Brain microvascular endothelial cell (primary cell): ENCODE measurements around the gene ZBTB18.

ENCODE experiments used
- DNase-seq: peaks from one replicate; pipeline ENCODE4 v3.0.0-alpha.2; 2020
- H3K27ac ChIP-seq: fragments of 250-450 bp; sonication (Bioruptor Pico); 2 replicates; pipeline ENCODE4 v1.5.1; 2020; ENCODE audit warnings: mild to moderate bottlenecking, moderate library complexity
- H3K27me3 ChIP-seq: fragments of 250-450 bp; sonication (Bioruptor Pico); replicated peaks from 2 replicates; pipeline ENCODE4 v1.5.1; 2020; ENCODE audit warnings: mild to moderate bottlenecking
- H3K36me3 ChIP-seq: fragments of 250-450 bp; sonication (Bioruptor Pico); replicated peaks from 2 replicates; pipeline ENCODE4 v1.5.1; 2020; ENCODE audit warnings: mild to moderate bottlenecking
- H3K4me3 ChIP-seq: 2 replicates; pipeline ENCODE4 v1.5.1; 2011; ENCODE audit warnings: low read depth, mild to moderate bottlenecking, control low read depth, low read length, moderate library complexity
- in situ Hi-C: cut with HindIII; loops from 2 replicates; pipeline ENCODE4 v1.10.0; 2017; ENCODE audit warnings: low sequenced_read_pairs, low pct_ligation_motif_present
- TF ChIP-seq, protein P1 (sequence below): IDR thresholded peaks from 2 replicates; pipeline ENCODE4 v1.5.1; 2011; ENCODE audit warnings: low read depth, mild to moderate bottlenecking, moderate library complexity, low read length, control low read depth, inconsistent platforms; ENCODE audit errors: missing control alignments

The ZBTB18 gene

DNA sequence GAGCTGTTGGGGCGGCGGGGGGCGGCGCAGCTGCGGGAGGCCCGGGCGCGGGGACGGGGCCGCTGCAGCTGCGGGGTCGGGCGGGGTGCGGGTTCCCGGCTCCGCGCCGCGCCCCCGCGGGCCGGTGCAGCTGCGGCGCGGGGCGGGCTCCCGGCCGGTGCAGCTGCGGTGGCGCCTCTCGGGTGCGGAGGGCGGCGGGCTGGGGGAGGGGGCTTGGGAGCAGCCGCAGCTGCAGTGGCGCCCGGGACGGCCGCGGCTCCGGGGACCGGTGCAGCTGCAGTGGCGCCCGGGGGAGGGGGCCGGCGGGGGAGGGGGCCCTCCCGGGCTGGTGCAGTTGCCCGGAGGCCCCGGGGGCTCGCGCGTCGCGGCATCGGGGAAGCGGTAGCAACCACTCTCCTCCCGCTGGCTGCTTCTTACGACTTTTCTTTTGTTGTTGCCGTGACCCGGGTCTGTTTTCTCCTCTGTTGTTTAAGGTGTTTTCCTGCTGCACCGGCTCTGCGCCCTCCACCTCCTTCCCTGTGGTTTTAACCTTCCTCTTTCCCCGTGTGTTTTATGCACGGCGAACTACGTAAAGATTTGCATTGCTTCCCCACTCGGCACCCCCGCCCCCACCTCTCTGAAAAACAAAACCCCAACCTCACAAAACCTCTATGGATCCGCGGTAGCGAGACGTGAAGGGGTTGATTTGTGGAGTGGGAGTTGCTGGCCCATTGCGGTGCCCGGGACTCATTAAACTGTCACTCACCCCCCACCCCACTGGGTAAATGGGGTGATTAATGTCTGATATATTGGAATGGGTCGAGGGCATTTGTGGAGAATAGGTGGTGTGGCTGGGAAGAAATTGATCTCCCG lies 1.7 kb upstream of the ZBTB18 start:
- Histone ChIP-seq H3K27me3 (no peaks in the 10 kb centered on the region), H3K27ac (no peak overlapping the region), H3K36me3 (peaks cover 6% of the 10 kb centered on the region), H3K4me3 (peak overlapping the region; percentile 70)
- TF ChIP-seq, protein P1, sequence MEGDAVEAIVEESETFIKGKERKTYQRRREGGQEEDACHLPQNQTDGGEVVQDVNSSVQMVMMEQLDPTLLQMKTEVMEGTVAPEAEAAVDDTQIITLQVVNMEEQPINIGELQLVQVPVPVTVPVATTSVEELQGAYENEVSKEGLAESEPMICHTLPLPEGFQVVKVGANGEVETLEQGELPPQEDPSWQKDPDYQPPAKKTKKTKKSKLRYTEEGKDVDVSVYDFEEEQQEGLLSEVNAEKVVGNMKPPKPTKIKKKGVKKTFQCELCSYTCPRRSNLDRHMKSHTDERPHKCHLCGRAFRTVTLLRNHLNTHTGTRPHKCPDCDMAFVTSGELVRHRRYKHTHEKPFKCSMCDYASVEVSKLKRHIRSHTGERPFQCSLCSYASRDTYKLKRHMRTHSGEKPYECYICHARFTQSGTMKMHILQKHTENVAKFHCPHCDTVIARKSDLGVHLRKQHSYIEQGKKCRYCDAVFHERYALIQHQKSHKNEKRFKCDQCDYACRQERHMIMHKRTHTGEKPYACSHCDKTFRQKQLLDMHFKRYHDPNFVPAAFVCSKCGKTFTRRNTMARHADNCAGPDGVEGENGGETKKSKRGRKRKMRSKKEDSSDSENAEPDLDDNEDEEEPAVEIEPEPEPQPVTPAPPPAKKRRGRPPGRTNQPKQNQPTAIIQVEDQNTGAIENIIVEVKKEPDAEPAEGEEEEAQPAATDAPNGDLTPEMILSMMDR = no peak
- in situ Hi-C loops = no loop called here
- no peak for DNase-seq

DNA sequence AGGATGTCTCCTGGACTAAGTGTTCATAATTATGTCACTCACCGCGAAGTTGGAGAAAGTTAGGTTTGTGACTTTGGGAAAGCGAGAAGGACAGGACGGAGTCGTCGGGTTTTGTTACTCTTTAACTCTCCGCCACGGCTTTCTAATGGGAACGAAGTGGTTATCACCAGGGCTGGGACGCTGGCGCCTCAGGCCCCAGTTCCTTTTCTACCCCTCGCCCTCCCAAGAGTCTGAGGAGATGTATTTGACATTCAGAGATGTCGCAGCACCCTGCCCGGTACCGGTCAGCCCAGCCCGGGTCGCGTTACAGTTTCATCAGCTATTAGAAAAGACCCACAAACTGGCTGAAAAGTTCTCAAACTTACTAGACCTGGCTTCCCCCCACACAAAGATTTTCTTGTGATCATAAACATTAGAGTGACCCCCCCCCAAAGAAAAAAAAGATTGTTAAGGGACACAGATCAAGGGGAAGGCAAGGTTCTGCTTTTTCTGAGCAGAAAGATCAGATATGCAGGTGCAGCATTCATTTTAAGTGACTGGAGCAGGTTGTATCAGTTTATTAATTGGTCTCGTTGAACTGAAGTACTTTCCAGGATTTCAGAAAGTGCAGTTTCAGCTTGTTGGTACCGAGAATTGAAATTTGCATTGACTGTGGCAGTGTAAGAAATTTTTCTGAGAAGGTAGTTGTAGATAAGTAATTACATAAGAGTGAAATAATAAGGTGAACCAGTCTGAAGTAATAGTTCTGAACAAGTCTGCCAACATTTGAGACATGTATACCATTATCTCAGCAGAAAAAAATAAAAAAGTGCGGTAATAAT lies 859 bp upstream of the ZBTB18 start:
- Histone ChIP-seq H3K27me3 (no peaks in the 10 kb centered on the region), H3K36me3 (peaks cover 13% of the 10 kb centered on the region), H3K27ac (no peak overlapping the region), H3K4me3 (peak overlapping the region; percentile 70)
- in situ Hi-C loops = no loop called here
- DNase-seq = no peak
- TF ChIP-seq, protein P1 = no peak

DNA sequence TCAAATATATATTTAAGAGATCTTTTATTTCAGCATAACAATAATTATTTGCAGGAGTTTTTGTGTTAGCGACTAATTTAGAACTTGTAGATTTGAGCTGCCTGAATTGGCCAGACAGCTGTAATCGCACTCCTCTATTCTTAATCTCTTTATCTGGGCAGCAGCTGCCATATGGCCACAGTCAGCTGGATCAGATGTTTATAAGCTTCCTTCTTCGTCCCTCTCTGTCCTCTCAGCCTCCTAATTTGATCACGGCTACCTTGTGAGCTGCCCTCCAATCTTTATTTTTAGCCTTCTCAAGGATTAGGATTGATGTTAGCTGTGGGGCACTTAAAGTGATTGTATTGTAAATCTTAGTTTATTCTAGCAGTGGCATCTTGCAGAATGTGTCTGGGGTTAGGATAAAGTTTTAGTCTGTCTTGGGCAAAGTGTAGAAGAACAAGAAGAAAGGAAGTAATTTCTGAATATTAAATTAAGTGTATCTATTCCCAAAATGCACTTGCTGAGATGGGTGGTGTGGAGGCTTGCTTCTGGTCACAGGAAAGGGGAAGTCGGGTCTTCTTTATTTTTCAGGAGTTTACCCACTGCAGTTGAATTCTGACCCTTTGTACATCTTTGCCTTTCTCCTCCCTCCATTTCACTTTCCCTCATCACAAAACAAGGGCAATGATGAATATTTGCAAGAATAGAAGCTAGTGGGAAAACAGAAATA lies 1.1 kb downstream of the ZBTB18 start:
- no peak overlapping the region for H3K27ac ChIP-seq
- in situ Hi-C loops = no loop called here

DNA sequence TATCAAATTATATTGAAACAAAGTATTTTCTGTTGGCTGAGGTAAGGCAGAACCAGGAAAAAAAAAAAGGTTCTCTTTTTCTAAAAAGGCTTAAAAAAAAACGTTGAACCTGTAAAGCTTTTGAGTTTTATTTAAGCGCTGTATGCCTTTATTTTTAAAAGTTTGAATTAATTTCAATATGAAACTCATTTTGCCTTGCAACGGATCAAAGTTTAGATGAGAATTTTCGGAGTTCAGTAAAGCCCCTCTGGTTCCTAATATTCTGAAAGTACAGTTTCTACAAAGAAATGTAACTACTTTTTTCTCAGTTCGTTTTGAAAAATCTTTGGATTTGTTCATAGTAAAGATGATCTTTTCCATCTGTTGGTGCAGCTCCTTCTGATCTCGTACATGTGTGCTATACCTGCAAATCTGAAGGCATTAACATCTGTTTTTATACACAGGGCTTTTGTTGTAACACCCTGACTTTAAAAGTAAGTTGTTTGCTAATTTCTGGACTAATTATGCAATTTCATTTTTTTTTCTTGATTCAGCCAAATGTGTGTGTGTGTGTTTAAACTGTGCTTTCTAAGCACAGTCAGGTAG lies 1.7 kb downstream of the ZBTB18 start:
- no peak for DNase-seq
- TF ChIP-seq, protein P1 = no peak
- Histone ChIP-seq H3K27ac (no peak overlapping the region), H3K36me3 (peaks cover 13% of the 10 kb centered on the region), H3K27me3 (no peaks in the 10 kb centered on the region), H3K4me3 (no peak overlapping the region)
- in situ Hi-C loops = no loop called here

More for the DNA sequence above, 1.1 kb downstream of the ZBTB18 start:
- TF ChIP-seq, protein P1 = no peak
- Histone ChIP-seq H3K27me3 (no peaks in the 10 kb centered on the region), H3K4me3 (no peak overlapping the region), H3K36me3 (peaks cover 13% of the 10 kb centered on the region)
- no peak for DNase-seq

DNA sequence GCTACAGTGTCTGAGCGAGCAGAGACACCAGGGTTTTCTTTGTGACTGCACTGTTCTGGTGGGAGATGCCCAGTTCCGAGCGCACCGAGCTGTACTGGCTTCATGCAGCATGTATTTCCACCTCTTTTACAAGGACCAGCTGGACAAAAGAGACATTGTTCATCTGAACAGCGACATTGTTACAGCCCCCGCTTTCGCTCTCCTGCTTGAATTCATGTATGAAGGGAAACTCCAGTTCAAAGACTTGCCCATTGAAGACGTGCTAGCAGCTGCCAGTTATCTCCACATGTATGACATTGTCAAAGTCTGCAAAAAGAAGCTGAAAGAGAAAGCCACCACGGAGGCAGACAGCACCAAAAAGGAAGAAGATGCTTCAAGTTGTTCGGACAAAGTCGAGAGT lies 2.7 kb downstream of the ZBTB18 start:
- DNase-seq = no peak
- in situ Hi-C loops = no loop called here
- Histone ChIP-seq H3K27me3 (no peaks in the 10 kb centered on the region), H3K36me3 (peaks cover 13% of the 10 kb centered on the region), H3K4me3 (no peak overlapping the region), H3K27ac (no peak overlapping the region)
- TF ChIP-seq, protein P1 = no peak
